Mammary epithelial cell (primary cell): ENCODE results near the gene C5orf22.

ENCODE experiments used
- EZH2 ChIP-seq: IDR thresholded peaks from 2 replicates; pipeline ENCODE4 v1.6.1; 2012; ENCODE audit warnings: low read length, inconsistent platforms, borderline replicate concordance
- TF ChIP-seq, protein P1 (sequence below), 2 donors: IDR thresholded peaks in 1 of 2; conservative IDR thresholded peaks in 1 of 2; 2 replicates each; pipeline ENCODE4 v1.5.1; 2011 to 2012; ENCODE audit warnings: inconsistent platforms in 2 of 2, low read length in 2 of 2, mild to moderate bottlenecking in 2 of 2, control low read depth in 1 of 2, low read depth in 1 of 2; ENCODE audit not compliant: insufficient read depth in 1 of 2; ENCODE audit errors: extremely low read depth in 1 of 2

GRCh38 chr5:31598640-31599611, 66.8 kb downstream of the C5orf22 start:
- TF ChIP-seq, protein P1, sequence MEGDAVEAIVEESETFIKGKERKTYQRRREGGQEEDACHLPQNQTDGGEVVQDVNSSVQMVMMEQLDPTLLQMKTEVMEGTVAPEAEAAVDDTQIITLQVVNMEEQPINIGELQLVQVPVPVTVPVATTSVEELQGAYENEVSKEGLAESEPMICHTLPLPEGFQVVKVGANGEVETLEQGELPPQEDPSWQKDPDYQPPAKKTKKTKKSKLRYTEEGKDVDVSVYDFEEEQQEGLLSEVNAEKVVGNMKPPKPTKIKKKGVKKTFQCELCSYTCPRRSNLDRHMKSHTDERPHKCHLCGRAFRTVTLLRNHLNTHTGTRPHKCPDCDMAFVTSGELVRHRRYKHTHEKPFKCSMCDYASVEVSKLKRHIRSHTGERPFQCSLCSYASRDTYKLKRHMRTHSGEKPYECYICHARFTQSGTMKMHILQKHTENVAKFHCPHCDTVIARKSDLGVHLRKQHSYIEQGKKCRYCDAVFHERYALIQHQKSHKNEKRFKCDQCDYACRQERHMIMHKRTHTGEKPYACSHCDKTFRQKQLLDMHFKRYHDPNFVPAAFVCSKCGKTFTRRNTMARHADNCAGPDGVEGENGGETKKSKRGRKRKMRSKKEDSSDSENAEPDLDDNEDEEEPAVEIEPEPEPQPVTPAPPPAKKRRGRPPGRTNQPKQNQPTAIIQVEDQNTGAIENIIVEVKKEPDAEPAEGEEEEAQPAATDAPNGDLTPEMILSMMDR (conservative IDR thresholded peaks at IDR 0.05 in 1 of 2, IDR thresholded peaks at IDR 0.05 in 1 of 2; ENCODE audit: extremely low read depth in 1 of 2, insufficient read depth in 1 of 2, low read depth in 1 of 2, low read length in 2 of 2): no peak
- no peak for TF ChIP-seq EZH2
